Esophagus muscularis mucosa (tissue), 3 donors: ENCODE data around the gene ENPP6.

Experiments used
- POLR2A ChIP-seq: fragments of 450-650 bp; IDR thresholded peaks from one replicate; pipeline ENCODE4 v1.6.1; 2017; ENCODE audit warnings: antibody characterized with exemption, moderate library complexity, mild to moderate bottlenecking, low read depth
- TF ChIP-seq, protein P1 (sequence below), 3 experiments: fragments of 200-600 bp in 2 of 3; fragments of 450-650 bp in 1 of 3; sonication (generic) in 2 of 3; IDR thresholded peaks; one replicate each; pipeline ENCODE4 v1.5.1; 2017 to 2019; ENCODE audit warnings: antibody characterized with exemption in 3 of 3, mild to moderate bottlenecking in 2 of 3, moderate library complexity in 1 of 3

GRCh38 chr4:184080674-184081073, 137.0 kb downstream of the ENPP6 start:
- TF ChIP-seq, protein P1, sequence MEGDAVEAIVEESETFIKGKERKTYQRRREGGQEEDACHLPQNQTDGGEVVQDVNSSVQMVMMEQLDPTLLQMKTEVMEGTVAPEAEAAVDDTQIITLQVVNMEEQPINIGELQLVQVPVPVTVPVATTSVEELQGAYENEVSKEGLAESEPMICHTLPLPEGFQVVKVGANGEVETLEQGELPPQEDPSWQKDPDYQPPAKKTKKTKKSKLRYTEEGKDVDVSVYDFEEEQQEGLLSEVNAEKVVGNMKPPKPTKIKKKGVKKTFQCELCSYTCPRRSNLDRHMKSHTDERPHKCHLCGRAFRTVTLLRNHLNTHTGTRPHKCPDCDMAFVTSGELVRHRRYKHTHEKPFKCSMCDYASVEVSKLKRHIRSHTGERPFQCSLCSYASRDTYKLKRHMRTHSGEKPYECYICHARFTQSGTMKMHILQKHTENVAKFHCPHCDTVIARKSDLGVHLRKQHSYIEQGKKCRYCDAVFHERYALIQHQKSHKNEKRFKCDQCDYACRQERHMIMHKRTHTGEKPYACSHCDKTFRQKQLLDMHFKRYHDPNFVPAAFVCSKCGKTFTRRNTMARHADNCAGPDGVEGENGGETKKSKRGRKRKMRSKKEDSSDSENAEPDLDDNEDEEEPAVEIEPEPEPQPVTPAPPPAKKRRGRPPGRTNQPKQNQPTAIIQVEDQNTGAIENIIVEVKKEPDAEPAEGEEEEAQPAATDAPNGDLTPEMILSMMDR (IDR thresholded peaks at IDR 0.05) = no peak
- TF ChIP-seq POLR2A = no peak
